ENCODE measurements around the gene NEGR1.

Gene NEGR1

DNA sequence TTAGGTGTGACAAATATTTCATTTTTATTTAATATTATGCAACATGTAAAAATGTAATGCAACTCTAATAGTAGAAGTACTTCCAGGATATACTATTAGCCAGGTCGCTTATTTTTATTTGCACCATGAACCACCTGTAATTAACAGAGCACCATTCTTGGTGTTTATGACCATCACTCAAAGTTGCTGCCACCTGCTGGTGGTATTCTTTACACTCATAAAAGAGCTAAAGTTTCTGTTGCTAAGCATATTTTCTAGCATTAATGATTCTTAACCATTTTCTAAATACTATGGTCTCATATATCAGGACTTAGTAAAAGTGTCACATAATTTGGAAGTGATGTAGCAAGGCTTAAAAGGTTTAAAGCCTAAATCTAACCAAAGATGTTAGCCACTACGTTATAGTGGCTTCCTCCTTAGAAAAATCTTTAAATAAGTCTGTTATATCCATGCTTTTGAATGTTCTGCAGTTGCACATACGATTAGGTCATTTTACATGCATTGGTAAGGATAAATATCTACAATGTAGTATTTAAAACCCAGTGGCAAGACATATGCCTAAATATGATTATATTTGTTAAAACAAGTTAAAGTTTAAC, 244.5 kb downstream of the NEGR1 start:
- DNase-seq (ENCODE audit: low read depth, low spot score) = peak; percentile 66

DNA sequence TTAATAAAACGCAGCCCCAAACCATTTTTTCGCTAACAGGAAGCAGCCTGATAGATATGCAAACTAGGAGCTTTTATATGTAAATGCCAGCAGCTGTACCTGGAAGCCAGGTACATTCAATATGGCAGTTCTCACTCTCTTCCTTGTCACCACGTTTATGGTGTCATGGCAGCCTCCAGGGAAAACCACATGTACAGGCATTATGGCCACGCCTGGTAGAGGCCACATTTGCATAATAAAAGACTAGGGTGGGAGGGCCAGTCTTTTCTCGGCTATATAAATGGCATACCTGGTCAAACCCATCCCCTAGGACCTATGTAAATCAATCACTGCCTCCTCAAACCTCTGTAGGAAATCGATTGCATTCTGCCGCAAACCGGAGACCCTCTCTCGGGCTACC, 247.5 kb downstream of the NEGR1 start:
- DNase-seq (ENCODE audit: low read depth, low spot score) = no peak

DNA sequence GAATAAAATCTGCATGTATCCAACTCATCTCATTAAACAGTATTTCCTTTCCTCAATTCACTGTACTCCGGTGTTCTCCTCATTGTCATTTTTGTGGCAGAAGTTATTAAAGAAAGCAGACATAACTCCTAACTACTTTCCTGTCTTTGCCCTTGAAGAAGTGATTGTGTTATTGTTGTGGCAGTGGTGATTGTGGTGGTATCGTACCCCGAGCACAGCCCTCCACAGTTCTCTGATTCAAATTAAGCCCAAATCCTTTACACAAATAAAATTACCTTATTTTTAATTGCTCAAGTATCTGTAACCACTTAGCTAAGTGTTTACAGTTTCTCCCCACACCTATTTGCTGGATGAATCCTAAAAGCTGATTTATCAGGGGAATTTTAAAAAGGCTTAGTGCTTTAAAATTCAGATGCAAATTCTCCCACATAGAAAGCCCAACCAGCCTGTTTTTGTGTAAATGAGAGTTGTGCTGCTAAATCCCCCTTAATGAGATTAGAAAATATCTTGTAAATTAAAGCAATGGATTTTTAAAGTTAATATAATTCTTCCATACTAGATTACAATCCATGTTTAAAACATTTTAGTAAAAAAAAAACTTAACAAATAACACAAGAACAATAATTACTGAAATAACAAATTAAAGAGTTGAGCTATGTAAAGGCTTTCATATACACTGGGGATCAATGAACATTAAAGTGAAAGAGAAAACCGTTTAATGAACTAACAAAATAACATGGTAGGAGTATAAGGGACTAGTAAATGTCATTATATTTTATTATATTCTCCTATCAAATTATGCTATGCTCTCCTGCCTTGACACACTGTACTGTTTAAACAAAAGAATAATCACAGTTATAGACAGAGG, 259.0 kb downstream of the NEGR1 start:
- DNase-seq (ENCODE audit: low read depth, low spot score) = no peak

DNA sequence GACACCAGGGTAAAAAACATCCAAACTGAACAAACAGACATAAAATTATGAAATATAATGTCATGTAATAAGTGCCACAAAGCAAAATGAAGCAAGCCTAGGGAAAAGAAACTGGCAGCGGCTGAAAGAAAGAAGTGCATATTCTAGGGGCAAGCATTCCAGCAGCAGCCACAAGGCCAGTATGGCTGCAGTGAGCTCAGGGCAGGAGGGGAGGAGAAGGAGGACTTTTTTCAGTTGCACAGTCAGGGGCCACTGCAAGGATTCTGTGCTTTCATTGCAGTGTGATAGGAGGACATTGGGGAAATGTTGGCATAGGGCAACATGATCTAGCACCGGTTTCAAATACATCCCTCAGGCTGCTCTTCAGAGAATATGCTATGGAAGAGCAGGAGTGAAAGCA, 263.8 kb downstream of the NEGR1 start:
- no peak for DNase-seq (ENCODE audit: low read depth, low spot score)

DNA sequence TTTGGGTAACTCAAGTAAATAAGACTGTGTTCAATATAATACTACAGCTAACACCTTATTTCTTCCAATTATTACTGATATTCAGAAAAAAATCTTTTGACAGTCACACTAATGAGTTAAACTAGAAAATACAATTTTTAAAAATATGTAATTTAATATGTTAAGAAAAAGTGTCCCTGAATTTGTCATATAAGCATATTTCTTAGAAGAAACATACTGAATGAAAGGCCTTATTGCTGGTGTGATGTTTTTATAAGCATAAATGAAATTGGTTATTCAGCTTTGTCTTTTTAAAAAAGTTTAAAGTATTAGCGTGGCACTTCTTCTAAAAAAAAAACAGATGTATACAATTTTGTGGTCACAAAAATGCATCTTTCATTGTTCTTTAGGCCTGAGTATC, 267.3 kb downstream of the NEGR1 start:
- DNase-seq (ENCODE audit: low read depth, low spot score) = no peak

DNA sequence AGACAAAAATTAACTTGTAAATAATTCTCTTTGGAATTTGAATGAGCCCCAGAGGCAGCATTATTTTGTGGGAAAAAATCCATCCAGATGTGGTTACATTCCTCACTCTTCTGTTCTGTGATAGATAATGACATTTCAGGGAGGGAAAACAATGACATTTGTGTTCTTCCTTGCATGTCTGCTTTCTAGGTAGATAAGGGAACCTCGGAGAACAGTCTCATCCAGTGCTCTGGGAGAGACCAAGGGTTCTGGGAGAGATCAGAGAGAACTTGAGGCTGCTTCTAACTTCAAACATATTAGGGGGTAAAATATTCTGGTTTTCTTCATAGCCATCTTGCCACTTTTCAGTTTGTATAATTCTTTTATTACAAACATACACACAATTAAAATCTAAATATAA, 269.2 kb downstream of the NEGR1 start:
- DNase-seq (ENCODE audit: low read depth, low spot score) = no peak

DNA sequence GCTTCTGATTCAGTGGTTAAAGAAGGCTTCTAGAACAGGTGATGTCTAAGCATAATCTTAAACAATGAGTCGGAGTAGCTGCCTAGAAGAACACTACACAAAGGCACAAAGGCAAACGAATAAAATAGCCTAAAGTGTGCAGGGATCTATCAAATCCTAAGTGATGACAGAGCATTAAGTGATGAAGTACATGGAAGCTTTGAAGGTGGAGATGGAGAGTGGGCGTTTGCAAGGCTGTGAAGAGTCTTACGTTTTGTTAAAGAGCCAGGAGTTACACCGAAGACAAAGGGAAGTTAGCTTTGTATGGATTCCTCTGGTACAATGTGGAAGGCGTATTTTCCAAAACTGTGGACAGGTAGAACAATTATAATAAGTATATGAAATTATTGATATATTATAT, 270.6 kb downstream of the NEGR1 start:
- no peak for DNase-seq (ENCODE audit: low read depth, low spot score)

DNA sequence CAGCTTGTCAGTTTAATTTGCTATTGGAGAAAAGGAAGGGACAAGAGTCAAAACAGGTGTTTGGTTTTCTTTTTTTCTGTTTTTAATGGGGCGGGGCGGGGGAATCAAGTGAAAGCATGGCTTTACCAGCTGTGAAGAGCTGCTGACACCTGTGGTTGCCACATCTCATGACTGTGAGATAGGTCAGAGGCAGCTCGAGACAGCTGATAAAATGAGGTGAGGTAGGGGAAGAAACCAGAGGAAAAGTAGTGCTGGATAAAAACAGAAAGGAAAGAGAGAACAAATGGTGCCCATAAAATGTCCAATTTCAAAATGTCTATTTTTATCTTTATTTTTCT, 272.3 kb downstream of the NEGR1 start:
- no peak for DNase-seq (ENCODE audit: low read depth, low spot score)

DNA sequence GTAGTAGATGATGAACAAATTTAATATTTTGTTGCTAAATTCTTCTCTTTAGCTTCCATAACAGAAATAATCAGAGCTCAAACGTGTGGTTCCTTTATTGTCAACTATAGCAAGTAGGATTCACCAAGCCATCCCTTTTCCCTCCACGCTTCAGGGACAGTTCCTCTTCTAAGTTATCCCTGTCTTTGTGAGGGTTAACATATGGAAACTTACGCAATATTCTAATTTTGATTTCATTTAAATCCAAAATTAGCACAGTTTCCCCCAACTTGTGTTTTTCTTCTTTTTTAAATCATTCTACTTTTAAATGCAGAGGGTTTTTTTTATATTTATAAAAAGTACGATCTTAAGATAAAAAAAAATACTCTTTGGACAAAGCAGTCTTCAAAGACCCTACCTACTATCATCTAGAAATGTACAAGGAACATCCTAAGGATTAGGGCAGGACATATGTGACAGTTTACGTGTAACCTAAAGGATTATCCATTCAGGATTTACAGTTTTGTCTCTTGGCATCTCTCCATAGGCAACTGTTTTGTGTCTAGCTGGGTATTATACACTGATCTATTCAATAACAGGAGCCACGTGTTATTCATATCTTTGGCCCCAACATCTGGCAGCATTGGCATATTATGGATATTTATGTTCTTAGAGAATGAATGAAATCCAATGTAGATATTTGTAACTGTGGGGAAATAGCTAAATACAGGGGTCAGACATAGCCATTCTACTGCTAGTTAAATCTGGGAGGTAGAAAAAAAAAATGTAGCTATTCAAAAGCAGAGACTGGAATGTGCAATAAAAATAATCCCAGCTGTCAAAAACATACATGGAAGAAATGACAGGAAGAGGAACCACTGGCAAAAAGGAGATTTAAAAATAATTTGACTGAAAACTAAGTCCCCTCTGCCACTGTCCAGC, 272.9 kb downstream of the NEGR1 start:
- no peak for DNase-seq (ENCODE audit: low read depth, low spot score)

DNA sequence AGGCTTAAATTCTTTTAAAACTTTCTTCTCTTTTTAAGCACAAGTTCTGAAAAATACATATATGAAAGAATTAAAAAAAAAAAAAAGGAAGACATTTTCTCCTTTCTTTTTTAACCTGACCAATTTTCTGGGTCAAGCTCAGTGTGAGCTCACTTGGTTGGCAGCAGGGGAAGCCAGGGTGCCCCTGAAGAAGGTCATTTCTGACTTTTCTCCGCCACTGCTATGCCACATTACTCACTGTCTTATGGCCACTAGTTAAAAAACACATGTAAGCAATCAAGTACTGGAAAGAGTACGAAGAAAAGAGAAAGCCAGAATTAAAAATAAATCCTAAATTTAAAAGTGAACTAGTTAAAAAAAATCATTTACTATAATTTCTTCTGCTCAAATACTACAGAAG, 275.0 kb downstream of the NEGR1 start:
- DNase-seq (ENCODE audit: low read depth, low spot score) = no peak

DNA sequence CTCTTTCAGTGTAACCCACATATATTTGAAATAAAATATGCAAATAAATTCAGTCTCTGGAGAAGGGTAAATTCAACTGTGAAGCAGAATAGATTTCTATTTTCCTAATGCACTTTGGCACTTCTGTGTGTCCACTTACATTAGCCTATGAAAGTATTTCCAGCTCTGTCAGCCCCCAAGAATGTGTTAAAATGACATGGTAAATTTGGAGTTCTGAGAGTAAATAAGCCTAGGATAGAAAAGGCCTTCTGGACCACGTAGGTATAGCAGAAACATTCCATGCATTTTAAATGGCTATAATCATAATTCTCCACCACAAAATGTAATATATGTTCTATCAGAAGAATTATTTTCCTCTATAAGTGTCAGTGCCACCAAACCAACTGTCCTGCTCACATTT, 276.2 kb downstream of the NEGR1 start:
- DNase-seq (ENCODE audit: low read depth, low spot score) = peak; percentile 38

DNA sequence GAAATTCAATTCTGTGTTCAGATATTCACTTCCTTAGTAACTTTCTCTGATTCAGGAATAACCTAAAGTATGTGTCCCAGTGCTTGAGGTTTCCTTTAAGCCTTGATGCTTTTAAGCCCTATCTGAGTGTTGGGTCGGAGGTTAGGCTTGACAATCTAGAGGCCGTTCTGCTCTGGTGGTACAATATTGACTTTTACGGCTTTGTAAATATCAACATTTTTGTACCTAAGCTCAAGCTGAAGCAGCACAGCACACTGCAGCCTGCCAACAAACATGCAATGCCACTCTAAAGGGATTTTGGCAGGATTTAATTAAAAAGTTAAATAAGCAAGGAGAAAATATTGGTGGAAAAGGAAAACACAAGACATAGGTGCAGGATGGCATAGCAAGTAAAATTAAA, 279.2 kb downstream of the NEGR1 start:
- no peak for DNase-seq (ENCODE audit: low read depth, low spot score)

DNA sequence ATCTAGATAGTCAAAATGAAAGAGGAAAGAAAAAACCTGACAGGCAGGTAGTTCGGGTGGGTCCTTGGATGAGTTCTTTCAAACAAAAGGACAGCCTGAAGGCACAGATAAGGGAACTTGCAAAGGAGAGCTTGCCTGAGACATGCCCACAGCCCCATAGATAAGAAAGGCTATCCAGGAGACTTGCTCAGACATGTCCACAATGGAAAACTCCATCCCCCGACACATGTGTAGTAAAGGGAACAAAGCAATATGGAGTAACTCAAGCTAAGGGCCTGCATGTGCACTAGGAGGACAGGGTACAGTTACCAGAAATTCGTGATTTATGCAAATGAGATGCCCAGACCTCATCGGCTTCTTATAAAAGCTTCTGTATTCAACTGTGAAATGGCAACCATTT, 281.5 kb downstream of the NEGR1 start:
- DNase-seq (ENCODE audit: low read depth, low spot score) = peak; percentile 29

DNA sequence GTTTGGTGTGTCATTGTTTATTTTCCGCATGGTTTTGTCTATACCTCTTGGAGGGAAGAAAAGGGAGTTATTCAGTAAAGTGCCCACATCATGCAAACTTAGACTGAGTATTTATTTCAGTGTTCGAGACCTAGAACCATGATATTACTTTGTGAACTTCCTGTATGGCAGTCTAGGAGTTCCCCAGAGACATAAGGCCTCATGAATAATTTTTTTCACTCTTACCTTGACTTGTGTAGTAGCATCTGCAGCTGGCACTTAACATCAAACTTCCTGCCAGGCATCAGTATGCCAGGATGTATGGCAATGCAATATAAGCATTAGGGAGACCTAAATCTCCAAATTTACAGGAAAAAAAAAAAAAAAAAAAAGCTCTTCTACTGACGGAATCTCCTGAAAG, 287.7 kb downstream of the NEGR1 start:
- DNase-seq (ENCODE audit: low read depth, low spot score) = no peak

DNA sequence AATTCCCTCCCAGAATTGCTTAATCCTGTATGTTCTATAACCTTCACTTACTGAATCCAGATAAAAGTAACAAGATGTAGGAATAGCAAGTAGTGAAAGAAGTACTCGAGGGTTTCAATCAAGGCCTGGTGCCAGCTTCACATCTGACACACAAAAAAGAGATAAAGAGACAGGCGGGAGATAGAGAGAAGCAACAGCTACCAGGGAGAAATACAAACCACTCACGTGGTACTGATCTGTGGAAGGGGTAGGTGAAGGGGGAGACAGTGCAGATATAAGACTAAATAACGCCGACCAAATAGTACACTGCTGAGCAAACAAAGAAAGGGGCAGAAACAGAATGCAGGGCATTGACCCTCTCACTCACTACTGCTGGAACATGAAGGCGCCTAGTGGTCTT, 295.2 kb downstream of the NEGR1 start:
- DNase-seq (ENCODE audit: low read depth, low spot score) = no peak

DNA sequence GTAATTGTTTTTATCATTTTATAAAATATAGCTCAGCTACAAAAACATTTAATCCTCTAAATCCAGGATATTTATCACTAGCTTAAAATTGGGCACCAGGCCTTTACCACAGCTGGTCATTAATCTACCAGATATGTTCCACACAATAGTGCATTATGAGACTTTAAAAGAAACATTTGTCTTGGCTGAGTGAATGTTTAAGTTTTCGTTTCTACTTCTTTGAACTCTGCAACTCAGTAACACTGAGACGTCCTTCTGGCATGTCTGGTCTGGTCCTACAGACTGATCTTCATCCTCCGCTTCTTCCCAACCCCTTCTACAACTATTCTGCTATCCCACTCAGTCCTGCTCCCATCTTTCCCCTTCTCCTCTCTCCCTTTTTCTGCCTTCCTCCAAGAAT, 296.2 kb downstream of the NEGR1 start:
- peak; percentile 26 for DNase-seq (ENCODE audit: low read depth, low spot score)

DNA sequence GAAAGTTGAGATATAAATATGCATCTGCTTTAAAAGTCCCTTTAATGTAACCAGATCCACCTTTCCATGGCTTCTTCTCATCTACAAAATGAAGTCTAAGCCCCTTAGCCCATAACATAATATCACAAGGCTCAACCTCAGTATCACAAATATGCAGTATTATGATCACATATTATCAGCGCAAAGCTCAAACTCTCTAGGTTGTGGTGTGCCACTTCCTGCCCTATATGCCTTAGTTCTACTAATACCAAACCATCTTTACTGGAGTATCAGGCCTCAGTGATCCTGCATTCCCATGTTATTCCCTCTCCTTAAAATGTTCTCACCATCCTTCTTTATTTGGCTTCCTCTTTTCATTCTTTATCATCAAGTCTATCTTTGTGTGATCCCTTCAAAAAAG, 301.8 kb downstream of the NEGR1 start:
- DNase-seq (ENCODE audit: low read depth, low spot score) = no peak

DNA sequence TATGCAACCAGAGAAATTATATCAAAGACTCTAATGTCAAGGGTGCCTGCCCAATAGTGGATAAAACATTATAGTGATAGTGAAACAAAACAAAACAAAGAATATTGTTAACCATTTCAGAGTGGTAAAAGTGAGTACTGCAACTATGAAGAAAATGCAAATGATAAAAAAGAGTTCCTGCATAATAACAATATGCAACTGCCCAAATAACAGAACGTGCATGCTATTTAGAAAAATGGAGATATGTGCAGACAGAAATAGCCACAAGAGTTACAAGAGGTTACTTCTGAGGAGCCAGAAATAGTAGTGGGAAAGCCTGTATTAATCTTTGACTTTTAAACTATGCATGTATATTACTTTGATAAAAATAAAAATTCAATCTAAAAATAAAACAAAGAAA, 302.5 kb downstream of the NEGR1 start:
- no peak for DNase-seq (ENCODE audit: low read depth, low spot score)

DNA sequence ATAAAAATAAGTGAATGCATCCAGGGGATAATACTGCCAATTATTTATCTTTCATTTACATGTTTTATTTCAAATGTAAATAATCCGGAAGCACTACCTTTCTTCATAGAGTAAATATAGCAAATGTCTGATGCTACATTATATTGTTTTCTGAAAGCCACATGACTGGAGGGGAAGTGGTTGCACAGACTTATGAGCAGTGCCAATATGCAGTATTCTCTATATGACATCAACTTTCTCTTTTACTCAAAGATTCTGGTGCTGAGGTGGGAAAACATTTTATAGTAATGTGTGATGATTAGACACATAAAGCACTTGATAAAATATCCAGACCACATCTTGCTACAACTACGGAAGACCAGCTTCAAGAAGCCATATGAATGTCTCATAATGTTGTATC, 314.7 kb downstream of the NEGR1 start:
- DNase-seq (ENCODE audit: low read depth, low spot score) = no peak

DNA sequence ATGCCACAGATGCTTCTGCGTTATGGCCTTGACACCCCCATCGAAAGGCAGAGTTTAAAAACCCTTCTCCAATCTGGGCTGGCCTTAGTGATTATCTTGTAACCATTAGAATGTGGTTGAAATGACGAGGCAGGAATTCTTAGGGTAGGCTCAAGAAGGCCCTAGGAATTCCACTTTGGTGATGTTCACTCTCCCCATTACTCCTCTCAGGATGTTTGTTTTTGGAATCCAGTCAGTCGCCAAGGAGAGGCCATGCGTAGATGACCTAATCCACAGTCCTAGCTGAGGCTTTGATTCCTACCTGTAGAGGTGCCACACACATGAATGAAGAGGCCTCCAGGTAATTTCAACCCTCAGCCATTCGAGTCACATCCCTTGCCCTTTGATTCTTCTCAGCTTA, 318.2 kb downstream of the NEGR1 start:
- peak; percentile 10 for DNase-seq (ENCODE audit: low read depth, low spot score)

DNA sequence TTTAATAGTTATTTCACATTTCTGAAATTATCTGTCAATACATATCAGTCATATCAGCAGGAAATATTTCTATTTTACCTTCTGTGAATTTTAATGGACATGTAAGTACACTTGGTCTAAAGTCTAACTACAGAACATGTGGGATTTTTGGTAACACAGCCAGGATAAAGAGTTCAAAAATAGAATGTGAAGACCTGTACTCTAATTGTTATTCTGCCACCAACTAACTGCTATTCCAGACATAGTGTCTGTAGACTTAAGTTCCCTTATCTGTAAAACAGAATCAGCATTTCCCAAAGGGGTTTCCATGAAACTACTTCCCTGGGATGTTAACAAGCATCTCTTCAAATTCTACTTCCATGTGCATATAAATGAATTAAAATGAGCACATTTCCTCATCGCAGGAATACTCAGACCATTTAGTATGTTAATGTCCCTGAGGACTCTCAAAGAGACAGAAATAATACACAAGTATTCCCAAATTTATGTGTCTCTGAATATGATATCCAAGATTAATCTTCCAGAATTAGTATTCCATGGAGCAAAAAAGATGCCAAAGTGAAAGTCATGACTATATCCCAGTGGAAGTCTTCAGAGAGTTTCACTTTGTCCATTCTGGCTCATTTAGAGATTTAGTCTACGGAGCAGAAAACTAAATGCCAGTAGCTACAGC, 325.6 kb downstream of the NEGR1 start:
- DNase-seq (ENCODE audit: low read depth, low spot score) = no peak

DNA sequence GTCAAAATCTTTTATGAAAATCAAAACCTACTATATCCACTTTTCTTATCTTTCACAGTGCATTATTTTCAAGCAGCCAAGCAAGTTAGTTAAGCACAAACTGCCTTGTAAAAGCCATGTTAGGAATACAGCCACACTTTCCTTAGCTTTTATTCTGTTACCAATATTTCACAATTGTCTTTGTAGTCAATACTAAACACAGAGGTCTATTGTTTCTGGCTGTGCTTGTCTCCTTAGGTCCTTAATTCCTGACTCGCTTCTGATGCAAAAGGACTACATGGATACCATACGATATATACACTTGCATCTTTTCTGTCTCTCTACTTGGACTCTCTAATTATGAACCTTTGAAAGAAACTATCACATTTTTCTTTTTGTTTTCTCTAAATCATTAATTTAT, 331.8 kb downstream of the NEGR1 start:
- no peak for DNase-seq (ENCODE audit: low read depth, low spot score)

Data from astrocyte of the hippocampus (primary cell).